SJSA1 (cell line): ENCODE results near the gene LCT. TPM values are rescaled to one million over a fixed set of nuclear protein-coding genes. Genes with fewer than 3 reads are reported as not detected.
"Not testable (repeated sequence)": the region's sequence is repeated elsewhere in the genome, so short reads cannot be mapped to it uniquely, and the experiment has no call there.

ENCODE experiments used
- DNase-seq, 2 experiments: peaks; one replicate each; pipeline ENCODE4 v3.0.0-alpha.2; 2015 to 2020; ENCODE audit warnings: low spot score in 2 of 2, low read depth in 1 of 2
- H3K27ac ChIP-seq: fragments of 250-450 bp; sonication (Bioruptor Pico); 2 replicates; pipeline ENCODE4 v1.5.1; 2020; ENCODE audit warnings: mild to moderate bottlenecking, moderate library complexity
- H3K27me3 ChIP-seq: fragments of 250-450 bp; sonication (Bioruptor Pico); replicated peaks from 2 replicates; pipeline ENCODE4 v1.5.1; 2020; ENCODE audit warnings: mild to moderate bottlenecking, moderate library complexity
- H3K36me3 ChIP-seq: fragments of 250-450 bp; sonication (Bioruptor Pico); 2 replicates; pipeline ENCODE4 v1.5.1; 2020; ENCODE audit warnings: mild to moderate bottlenecking
- H3K4me1 ChIP-seq: fragments of 250-450 bp; sonication (Bioruptor Pico); replicated peaks from 2 replicates; pipeline ENCODE4 v1.6.1; 2021; ENCODE audit warnings: mild to moderate bottlenecking
- H3K4me3 ChIP-seq: fragments of 250-450 bp; sonication (Bioruptor Pico); 2 replicates; pipeline ENCODE4 v1.5.1; 2020; ENCODE audit warnings: mild to moderate bottlenecking
- H3K9me3 ChIP-seq: fragments of 250-450 bp; sonication (Bioruptor Pico); replicated peaks from 2 replicates; pipeline ENCODE4 v1.5.1; 2020; ENCODE audit warnings: mild to moderate bottlenecking
- total RNA-seq: library from RNA; depleted of rRNA; stranded (reverse); fragments of >200 nt; shearing (Covaris generic); gene quantifications from 2 replicates; pipeline ENCODE4 v1.2.3, GENCODE V29; 2014

The LCT gene
- total RNA-seq, 1 experiment from 2014 or later: not detected

- Histone ChIP-seq H3K27ac (no peak overlapping the region), H3K36me3 (no peaks in the 10 kb centered on the region), H3K9me3 (no peaks in the 10 kb centered on the region; the same call in 1 of the 2 replicates), H3K27me3 (no peaks in the 10 kb centered on the region), H3K4me3 (no peak overlapping the region), H3K4me1 (peaks cover 14% of the 10 kb centered on the region)
- no peak for DNase-seq
Measured at GRCh38 chr2:135822855-135823254, 14.1 kb downstream of the LCT start.

GRCh38 chr2:135821190-135821589 lies 15.8 kb downstream of the LCT start:
- Histone ChIP-seq H3K4me1 (peaks cover 17% of the 10 kb centered on the region), H3K9me3 (no peaks in the 10 kb centered on the region; the same call in 1 of the 2 replicates), H3K4me3 (no peak overlapping the region), H3K27me3 (no peaks in the 10 kb centered on the region), H3K27ac (no peak overlapping the region), H3K36me3 (no peaks in the 10 kb centered on the region)
- DNase-seq: no peak

GRCh38 chr2:135820003-135820618 lies 16.9 kb downstream of the LCT start:
- peak; percentile 31 to 56 for DNase-seq
- Histone ChIP-seq H3K36me3 (no peaks in the 10 kb centered on the region), H3K27me3 (no peaks in the 10 kb centered on the region), H3K4me1 (peaks cover 17% of the 10 kb centered on the region), H3K4me3 (no peak overlapping the region), H3K27ac (no peak overlapping the region), H3K9me3 (peaks cover under 1% of the 10 kb centered on the region; the same call in 1 of the 2 replicates)

GRCh38 chr2:135818937-135819610 lies 17.9 kb downstream of the LCT start:
- H3K27me3 ChIP-seq: no peaks in the 10 kb centered on the region
- no peak overlapping the region for H3K4me3 ChIP-seq
- peak in 1 of 2 experiments; percentile 53 for DNase-seq
- no peaks in the 10 kb centered on the region for H3K36me3 ChIP-seq
- no peak overlapping the region for H3K27ac ChIP-seq
- H3K4me1 ChIP-seq: peaks cover 17% of the 10 kb centered on the region
- peaks cover 2% of the 10 kb centered on the region; the same call in 1 of the 2 replicates for H3K9me3 ChIP-seq

GRCh38 chr2:135817951-135818350 lies 19.0 kb downstream of the LCT start:
- no peaks in the 10 kb centered on the region for H3K36me3 ChIP-seq
- no peaks in the 10 kb centered on the region for H3K27me3 ChIP-seq
- no peak for DNase-seq
- peaks cover 17% of the 10 kb centered on the region for H3K4me1 ChIP-seq
- H3K4me3 ChIP-seq: no peak overlapping the region
- peaks cover 2% of the 10 kb centered on the region; the same call in 1 of the 2 replicates for H3K9me3 ChIP-seq
- no peak overlapping the region for H3K27ac ChIP-seq

GRCh38 chr2:135817466-135817865 lies 19.5 kb downstream of the LCT start:
- no peak overlapping the region for H3K4me3 ChIP-seq
- no peaks in the 10 kb centered on the region for H3K36me3 ChIP-seq
- DNase-seq: no peak
- no peaks in the 10 kb centered on the region for H3K27me3 ChIP-seq
- H3K27ac ChIP-seq: no peak overlapping the region
- peaks cover 17% of the 10 kb centered on the region for H3K4me1 ChIP-seq
- H3K9me3 ChIP-seq: peaks cover 2% of the 10 kb centered on the region; the same call in 1 of the 2 replicates

- peaks cover 15% of the 10 kb centered on the region for H3K4me1 ChIP-seq
- no peak overlapping the region for H3K4me3 ChIP-seq
- no peaks in the 10 kb centered on the region for H3K36me3 ChIP-seq
- no peak overlapping the region for H3K27ac ChIP-seq
- DNase-seq: no peak
- no peaks in the 10 kb centered on the region for H3K27me3 ChIP-seq
- 0 out of 2 replicates have a peak, but pooled peaks cover 2% of the 10 kb centered on the region for H3K9me3 ChIP-seq
Measured at GRCh38 chr2:135815269-135815668, 21.7 kb downstream of the LCT start.

GRCh38 chr2:135812907-135813511 lies 24.0 kb downstream of the LCT start:
- Histone ChIP-seq H3K4me1 (peaks cover 4% of the 10 kb centered on the region), H3K4me3 (no peak overlapping the region), H3K9me3 (peaks cover 2% of the 10 kb centered on the region; the same call in 1 of the 2 replicates), H3K27me3 (no peaks in the 10 kb centered on the region), H3K27ac (no peak overlapping the region), H3K36me3 (no peaks in the 10 kb centered on the region)
- no peak for DNase-seq

GRCh38 chr2:135807874-135808273 lies 29.1 kb downstream of the LCT start:
- H3K4me1 ChIP-seq, DNase-seq, H3K27me3 ChIP-seq: not testable (repeated sequence)

GRCh38 chr2:135803278-135803677 lies 33.7 kb downstream of the LCT start:
- Histone ChIP-seq H3K27me3 (no peaks in the 10 kb centered on the region), H3K9me3 (peaks cover 15% of the 10 kb centered on the region; the same call in 1 of the 2 replicates)
- DNase-seq: no peak

More at GRCh38 chr2:135807874-135808273, 29.1 kb downstream of the LCT start:
- H3K4me3 ChIP-seq, H3K27ac ChIP-seq, H3K9me3 ChIP-seq, H3K36me3 ChIP-seq: not testable (repeated sequence)

GRCh38 chr2:135802350-135802749 lies 34.6 kb downstream of the LCT start:
- Histone ChIP-seq H3K36me3 (no peaks in the 10 kb centered on the region), H3K27me3 (no peaks in the 10 kb centered on the region)
- DNase-seq: no peak

More at GRCh38 chr2:135803278-135803677, 33.7 kb downstream of the LCT start:
- no peaks in the 10 kb centered on the region for H3K4me1 ChIP-seq
- H3K27ac ChIP-seq: no peak overlapping the region
- no peak overlapping the region for H3K4me3 ChIP-seq
- H3K36me3 ChIP-seq: no peaks in the 10 kb centered on the region

GRCh38 chr2:135800513-135801460 lies 36.2 kb downstream of the LCT start:
- Histone ChIP-seq H3K4me1 (no peaks in the 10 kb centered on the region), H3K27ac (no peak overlapping the region), H3K27me3 (no peaks in the 10 kb centered on the region), H3K36me3 (no peaks in the 10 kb centered on the region), H3K4me3 (no peak overlapping the region), H3K9me3 (peaks cover 15% of the 10 kb centered on the region; the same call in 1 of the 2 replicates)
- DNase-seq: no peak

More at GRCh38 chr2:135802350-135802749, 34.6 kb downstream of the LCT start:
- no peak overlapping the region for H3K27ac ChIP-seq
- no peak overlapping the region for H3K4me3 ChIP-seq
- H3K9me3 ChIP-seq: peaks cover 15% of the 10 kb centered on the region; the same call in 1 of the 2 replicates
- H3K4me1 ChIP-seq: no peaks in the 10 kb centered on the region

GRCh38 chr2:135799738-135800137 lies 37.2 kb downstream of the LCT start:
- no peak for DNase-seq
- no peak overlapping the region for H3K4me3 ChIP-seq

More at GRCh38 chr2:135799738-135800137, 37.2 kb downstream of the LCT start:
- Histone ChIP-seq H3K4me1 (no peaks in the 10 kb centered on the region), H3K36me3 (no peaks in the 10 kb centered on the region), H3K27me3 (no peaks in the 10 kb centered on the region), H3K27ac (no peak overlapping the region), H3K9me3 (peaks cover 15% of the 10 kb centered on the region; the same call in 1 of the 2 replicates)
